Adrenal gland (tissue), 12 donors: Measurements from ENCODE around the gene SYNRG. TPM values are rescaled to one million over a fixed set of nuclear protein-coding genes. Genes with fewer than 3 reads are reported as not detected.

Source experiments
- DNase-seq, 7 donors: peaks; one replicate each; pipeline ENCODE4 v3.0.0-alpha.2; 2019 to 2020
- H3K27ac ChIP-seq, 5 donors: fragments of 200-600 bp; sonication (generic) in 4 of 5; 1 replicate in 3 of 5; 2 replicates in 2 of 5; pipeline versions ENCODE4 v1.5.1 to v1.8.0; 2016 to 2020; ENCODE audit warnings: mild to moderate bottlenecking in 1 of 5
- H3K27me3 ChIP-seq: fragments of 200-600 bp; 2 replicates; pipeline ENCODE4 v1.8.0; 2021
- H3K36me3 ChIP-seq, 2 donors: fragments of 200-600 bp; replicated peaks in 1 of 2; 1 replicate in 1 of 2; 2 replicates in 1 of 2; pipeline versions ENCODE4 v1.5.1 to v1.8.0; 2018 to 2022
- H3K4me1 ChIP-seq, 2 donors: fragments of 200-600 bp; replicated peaks in 1 of 2; 1 replicate in 1 of 2; 2 replicates in 1 of 2; pipeline versions ENCODE4 v1.5.1 to v1.8.0; 2018 to 2021
- H3K4me3 ChIP-seq, 4 donors: fragments of 200-600 bp; sonication (generic) in 3 of 4; one replicate each; pipeline ENCODE4 v1.5.1; 2016 to 2018
- H3K9me3 ChIP-seq, 3 donors: fragments of 200-600 bp; sonication (generic) in 1 of 3; replicated peaks in 1 of 3; 1 replicate in 2 of 3; 2 replicates in 1 of 3; pipeline versions ENCODE4 v1.5.1 to v1.8.0; 2016 to 2021
- POLR2A ChIP-seq, 2 donors: fragments of 450-650 bp; IDR thresholded peaks; one replicate each; pipeline ENCODE4 v1.6.1; 2017; ENCODE audit warnings: antibody characterized with exemption in 2 of 2, mild to moderate bottlenecking in 2 of 2, moderate library complexity in 1 of 2
- WGBS, 4 donors: extraction: QIAGEN DNeasy Blood & Tissue Kit in 2 of 4; methylation state at CpG; one replicate each; pipeline versions ENCODE4 v1.1.5 to v1.1.7; 2013 to 2017; 5-methylcytosine and 5-hydroxymethylcytosine counted together
- intact Hi-C, 2 donors: fragments of 100-400 bp; cut with DNase I; formaldehyde crosslinking; loops; one replicate each; pipeline versions ENCODE4 v1.14.1 to v1.15.0; 2022 to 2023
- polyA plus RNA-seq, 3 donors: library from polyadenylated mRNA; stranded (reverse); fragments of 200-250 nt in 2 of 3; fragments of 350-450 nt in 1 of 3; fragmentation: Illumina TruSeq in 1 of 3; extraction: RNeasy Lipid Tissue Mini Kit (QIAGEN cat#74804) in 1 of 3; gene quantifications; one replicate each; pipeline ENCODE4 v1.2.3, GENCODE V29; 2013 to 2014
- total RNA-seq, 9 donors: library from RNA; depleted of rRNA in 4 of 9; stranded (reverse); fragments of >200 nt in 4 of 9; fragments of 120-200 nt in 1 of 9; fragmentation: NEBNext Ultra II Directional in 1 of 9; extraction: Animal tissue kit (Norgen Biotek cat#: 25700) in 1 of 9; gene quantifications; one replicate each; pipeline versions ENCODE4 v1.1.0 to v1.2.4, GENCODE V29; 2013 to 2023
- TF ChIP-seq, protein P1 (sequence below), 6 experiments: fragments of 450-650 bp in 4 of 6; fragments of 200-600 bp in 2 of 6; sonication (generic) in 1 of 6; IDR thresholded peaks; 1 replicate in 5 of 6; 2 replicates in 1 of 6; pipeline versions ENCODE4 v1.5.1 to v1.8.0; 2016 to 2021; ENCODE audit warnings: antibody characterized with exemption in 6 of 6, mild to moderate bottlenecking in 2 of 6, moderate library complexity in 1 of 6
- donor health status: healthy with polysubstance abuse.
- donor health status: Bipolar disorder and iron deficiency.
- donor health status: DM: yes; HTN: yes; CAD: no.
- donor health status: DM: no; HTN: no; CAD: no.
- donor health status: DM: no; HTN: no; CAD: no.
- donor health status: DM: yes; HTN: yes; CAD: no.

The SYNRG gene
- total and polyA plus RNA-seq, 12 donors: 8.5 to 45.7 (median 29.3) TPM

DNA sequence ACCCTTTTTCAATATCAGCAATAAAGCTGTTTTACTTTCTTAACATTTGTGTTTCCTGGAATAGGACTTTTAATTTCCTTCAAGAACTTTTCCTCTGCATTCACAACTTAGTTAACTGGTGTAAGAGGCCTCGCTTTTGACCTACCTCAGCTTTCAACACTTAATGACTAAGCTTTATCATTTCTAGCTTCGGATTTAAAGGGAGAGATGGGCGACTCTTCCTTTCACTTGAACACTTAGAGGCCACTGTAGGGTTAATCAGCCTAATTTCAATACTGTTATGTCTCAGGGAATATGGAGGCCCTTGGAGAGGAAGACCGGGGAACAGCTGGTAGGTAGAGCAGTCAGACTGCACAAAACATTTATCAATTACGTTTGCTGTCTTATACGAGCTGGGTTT lies 4.7 kb downstream of the SYNRG start:
- Histone ChIP-seq H3K27ac (no peak overlapping the region), H3K4me1 (peaks cover 0 to 35% of the 10 kb centered on the region in 2 donors), H3K4me3 (no peak overlapping the region), H3K9me3 (no peaks in the 10 kb centered on the region), H3K27me3 (no peaks in the 10 kb centered on the region), H3K36me3 (peaks cover 0 to 4% of the 10 kb centered on the region in 2 donors)
- WGBS, 4 donors: 88 to 91% (median 90%) methylated on average over 6 of the region's 6 CpGs
- intact Hi-C loops: no loop called here
- TF ChIP-seq POLR2A (IDR thresholded peaks at IDR 0.05): no peak
- TF ChIP-seq, protein P1, sequence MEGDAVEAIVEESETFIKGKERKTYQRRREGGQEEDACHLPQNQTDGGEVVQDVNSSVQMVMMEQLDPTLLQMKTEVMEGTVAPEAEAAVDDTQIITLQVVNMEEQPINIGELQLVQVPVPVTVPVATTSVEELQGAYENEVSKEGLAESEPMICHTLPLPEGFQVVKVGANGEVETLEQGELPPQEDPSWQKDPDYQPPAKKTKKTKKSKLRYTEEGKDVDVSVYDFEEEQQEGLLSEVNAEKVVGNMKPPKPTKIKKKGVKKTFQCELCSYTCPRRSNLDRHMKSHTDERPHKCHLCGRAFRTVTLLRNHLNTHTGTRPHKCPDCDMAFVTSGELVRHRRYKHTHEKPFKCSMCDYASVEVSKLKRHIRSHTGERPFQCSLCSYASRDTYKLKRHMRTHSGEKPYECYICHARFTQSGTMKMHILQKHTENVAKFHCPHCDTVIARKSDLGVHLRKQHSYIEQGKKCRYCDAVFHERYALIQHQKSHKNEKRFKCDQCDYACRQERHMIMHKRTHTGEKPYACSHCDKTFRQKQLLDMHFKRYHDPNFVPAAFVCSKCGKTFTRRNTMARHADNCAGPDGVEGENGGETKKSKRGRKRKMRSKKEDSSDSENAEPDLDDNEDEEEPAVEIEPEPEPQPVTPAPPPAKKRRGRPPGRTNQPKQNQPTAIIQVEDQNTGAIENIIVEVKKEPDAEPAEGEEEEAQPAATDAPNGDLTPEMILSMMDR (IDR thresholded peaks at IDR 0.05): no peak
- DNase-seq: no peak

DNA sequence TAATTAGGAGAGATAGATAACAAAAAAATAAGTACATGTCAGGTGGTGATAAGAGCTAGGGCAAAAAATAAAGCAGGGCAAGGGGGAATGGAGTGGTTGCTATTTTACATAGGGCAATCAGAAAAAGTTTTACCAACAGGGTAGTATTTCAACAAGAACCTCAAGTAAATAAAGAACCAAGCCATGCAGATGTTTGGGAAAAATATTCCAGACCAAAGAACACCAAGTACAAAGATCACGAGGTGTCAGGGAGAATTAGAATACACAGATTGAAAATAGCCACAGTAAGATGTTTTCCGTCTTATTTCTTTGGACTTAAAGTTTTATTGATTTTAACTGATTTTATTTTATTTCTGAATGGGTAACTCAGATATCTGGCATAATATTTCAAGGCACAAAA lies 11.1 kb downstream of the SYNRG start:
- no peaks in the 10 kb centered on the region for H3K4me1 ChIP-seq
- DNase-seq: no peak
- no peak overlapping the region for H3K27ac ChIP-seq
- H3K9me3 ChIP-seq: no peaks in the 10 kb centered on the region
- intact Hi-C loops: no loop called here
- H3K27me3 ChIP-seq: no peaks in the 10 kb centered on the region
- peaks cover 0 to 48% of the 10 kb centered on the region in 2 donors for H3K36me3 ChIP-seq
- 89 to 94% (median 92%) methylated on average over 2 of the region's 2 CpGs for WGBS, 4 donors
- no peak overlapping the region for H3K4me3 ChIP-seq
- TF ChIP-seq, protein P1 (IDR thresholded peaks at IDR 0.05): no peak
- TF ChIP-seq POLR2A (IDR thresholded peaks at IDR 0.05): no peak

DNA sequence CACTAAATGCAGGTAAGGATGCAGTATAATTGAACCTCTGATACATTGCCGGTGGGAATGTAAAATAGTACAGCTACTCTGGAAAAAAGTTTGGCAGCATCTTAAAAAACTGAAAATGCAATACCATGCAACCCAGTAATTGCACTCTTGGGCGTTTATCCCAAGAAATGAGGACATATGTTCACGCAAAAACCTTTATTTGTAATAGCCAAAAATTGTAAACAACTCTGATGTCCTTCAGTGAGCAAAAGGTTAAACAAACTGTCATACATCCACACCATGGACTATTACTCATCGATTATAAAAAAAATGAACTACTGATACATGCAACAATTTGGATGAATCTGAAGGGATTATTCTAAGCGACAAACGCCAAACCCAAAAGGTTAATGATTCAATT lies 16.9 kb downstream of the SYNRG start:
- Histone ChIP-seq H3K36me3 (peaks cover 0 to 40% of the 10 kb centered on the region in 2 donors), H3K9me3 (no peaks in the 10 kb centered on the region), H3K27ac (no peak overlapping the region), H3K4me3 (no peak overlapping the region), H3K27me3 (no peaks in the 10 kb centered on the region), H3K4me1 (no peaks in the 10 kb centered on the region)
- 56 to 73% (median 65%) methylated on average over 6 of the region's 6 CpGs for WGBS, 4 donors
- TF ChIP-seq, protein P1 (IDR thresholded peaks at IDR 0.05): no peak
- no peak for TF ChIP-seq POLR2A (IDR thresholded peaks at IDR 0.05)
- DNase-seq: no peak
- intact Hi-C loops: no loop called here

DNA sequence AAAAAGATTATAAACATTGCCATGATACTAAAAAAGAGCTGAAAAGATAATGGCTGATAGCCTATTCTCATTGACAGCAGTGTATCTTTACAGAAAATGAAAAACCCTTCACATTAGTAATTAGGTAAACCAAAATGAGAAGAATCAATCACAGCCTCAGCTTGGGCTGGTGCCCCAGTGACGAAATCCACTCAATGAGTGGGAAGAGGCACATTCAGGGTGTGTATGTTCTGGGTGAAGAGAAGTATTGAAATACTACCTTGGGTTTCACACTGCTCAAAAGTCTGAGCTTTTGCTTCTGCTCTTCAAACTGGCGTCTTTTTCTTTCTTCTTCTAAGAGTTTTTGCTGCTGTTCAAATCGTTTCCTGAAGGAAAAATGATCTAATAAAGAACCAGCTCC lies 24.2 kb downstream of the SYNRG start:
- H3K27me3 ChIP-seq: no peaks in the 10 kb centered on the region
- no peak for TF ChIP-seq POLR2A (IDR thresholded peaks at IDR 0.05)
- intact Hi-C loops: no loop called here
- H3K4me1 ChIP-seq: no peaks in the 10 kb centered on the region
- H3K4me3 ChIP-seq: no peak overlapping the region
- no peak overlapping the region for H3K27ac ChIP-seq
- DNase-seq: no peak
- WGBS, 4 donors: 84 to 95% (median 87%) methylated on average over 3 of the region's 3 CpGs
- H3K36me3 ChIP-seq: peaks cover 0 to 60% of the 10 kb centered on the region in 2 donors
- H3K9me3 ChIP-seq: no peaks in the 10 kb centered on the region

DNA sequence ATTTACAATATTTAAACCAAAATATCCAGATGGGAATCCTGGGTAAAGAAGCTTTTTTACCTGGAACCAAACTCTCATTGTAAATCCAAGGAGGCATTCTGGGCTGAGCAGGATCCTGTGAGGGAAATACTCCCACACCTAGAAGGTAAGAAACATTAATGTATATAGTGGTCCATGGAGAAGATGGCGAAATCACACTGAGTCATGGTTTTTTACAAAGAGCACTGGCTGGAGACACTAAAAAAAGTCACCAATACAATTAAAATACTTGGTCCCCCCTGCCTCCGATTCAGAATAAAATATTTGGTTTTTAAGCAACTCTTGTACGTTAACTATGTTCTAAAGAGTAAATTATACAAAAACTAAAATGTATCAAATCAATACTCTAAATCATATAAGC lies 32.9 kb downstream of the SYNRG start:
- DNase-seq: no peak
- no peaks in the 10 kb centered on the region for H3K27me3 ChIP-seq
- intact Hi-C loops: no loop called here
- no peak overlapping the region for H3K27ac ChIP-seq
- TF ChIP-seq POLR2A (IDR thresholded peaks at IDR 0.05): no peak
- TF ChIP-seq, protein P1 (IDR thresholded peaks at IDR 0.05): no peak
- H3K36me3 ChIP-seq: peaks cover 0 to 22% of the 10 kb centered on the region in 2 donors
- WGBS, 4 donors: 93 to 98% (median 94%) methylated on average over 3 of the region's 3 CpGs
- H3K4me1 ChIP-seq: no peaks in the 10 kb centered on the region
- no peak overlapping the region for H3K4me3 ChIP-seq
- H3K9me3 ChIP-seq: no peaks in the 10 kb centered on the region
